Measurements from ENCODE around the gene SYNGR3. TPM values are rescaled to one million over a fixed set of nuclear protein-coding genes. Genes with fewer than 3 reads are reported as not detected.

The SYNGR3 gene
- polyA plus RNA-seq, 3 donors, result 0.20 to 0.29 TPM; not detected in 1

GRCh38 chr16:2008631-2009163 is 18.9 kb downstream of the SYNGR3 start:
- Histone ChIP-seq H3K27ac (ENCODE audit: low read depth in 1 of 2, low read length in 2 of 2) (peak overlapping the region; percentile 14 to 85), H4K20me1 (ENCODE audit: insufficient read depth, low read length) (peaks cover 50% of the 10 kb centered on the region), H3K79me2 (ENCODE audit: insufficient read depth, low read length) (peaks cover 55% of the 10 kb centered on the region), H3K4me3 (replicated peaks in 1 of 3; ENCODE audit: low read depth in 2 of 3, low read length in 3 of 3) (peak overlapping the region; percentile 59 to 85 (median 59)), H3K4me2 (replicated peaks; ENCODE audit: extremely low read depth, low read length, poor library complexity, severe bottlenecking) (peak overlapping the region; percentile 94), H2AFZ (ENCODE audit: insufficient read depth, low read depth, low read length, poor library complexity, severe bottlenecking) (peak overlapping the region; percentile 61), H3K36me3 (replicated peaks in 1 of 2; ENCODE audit: control insufficient read depth in 1 of 2, insufficient read depth in 2 of 2, low read length in 2 of 2) (peaks cover 0 to 2% of the 10 kb centered on the region in 2 donors), H3K9me3 (replicated peaks in 1 of 2; ENCODE audit: control insufficient read depth in 1 of 2, insufficient read depth in 1 of 2, low read length in 2 of 2) (no peaks in the 10 kb centered on the region), H3K4me1 (ENCODE audit: control insufficient read depth in 1 of 2, insufficient read depth in 2 of 2, low read length in 2 of 2) (peaks cover 40 to 67% of the 10 kb centered on the region in 2 donors), H3K27me3 (ENCODE audit: control insufficient read depth in 2 of 2, insufficient read depth in 2 of 2, low read length in 2 of 2) (no peaks in the 10 kb centered on the region), H3K9ac (ENCODE audit: insufficient read depth, low read length, poor library complexity, severe bottlenecking) (peak overlapping the region; percentile 91)
- 0% methylated on average over 13 of the region's 23 CpGs for WGBS (ENCODE audit: insufficient coverage)
- Mint-ChIP-seq H3K4me1 (peaks cover 50% of the 10 kb centered on the region), H3K4me3 (peak overlapping the region; percentile 81 to 89), H3K27ac (peak overlapping the region; percentile 72 to 91 (median 85)), H3K36me3 (peaks cover 4 to 8% of the 10 kb centered on the region in 2 donors), H3K9me3 (peaks cover 0 to 2% (median 0%) of the 10 kb centered on the region in 7 donors), H3K27me3 (ENCODE audit: low read depth in 3 of 3) (peaks cover 0 to 1% (median 0%) of the 10 kb centered on the region in 3 donors)
- TF ChIP-seq CTCF (IDR thresholded peaks at IDR 0.05), result no peak
- DNase-seq, result peak in 1 of 3 donors; percentile 48
- intact Hi-C loops (cut with micrococcal nuclease), result loop anchor here (5.0 to 10.0 kb wide), 4 partner anchors 39 to 246 kb away; partner anchors contain the start of genes ECI1 (in 1 of the 2), NTHL1 (in 1 of the 2) and TSC2 (in 1 of the 2)

DNA sequence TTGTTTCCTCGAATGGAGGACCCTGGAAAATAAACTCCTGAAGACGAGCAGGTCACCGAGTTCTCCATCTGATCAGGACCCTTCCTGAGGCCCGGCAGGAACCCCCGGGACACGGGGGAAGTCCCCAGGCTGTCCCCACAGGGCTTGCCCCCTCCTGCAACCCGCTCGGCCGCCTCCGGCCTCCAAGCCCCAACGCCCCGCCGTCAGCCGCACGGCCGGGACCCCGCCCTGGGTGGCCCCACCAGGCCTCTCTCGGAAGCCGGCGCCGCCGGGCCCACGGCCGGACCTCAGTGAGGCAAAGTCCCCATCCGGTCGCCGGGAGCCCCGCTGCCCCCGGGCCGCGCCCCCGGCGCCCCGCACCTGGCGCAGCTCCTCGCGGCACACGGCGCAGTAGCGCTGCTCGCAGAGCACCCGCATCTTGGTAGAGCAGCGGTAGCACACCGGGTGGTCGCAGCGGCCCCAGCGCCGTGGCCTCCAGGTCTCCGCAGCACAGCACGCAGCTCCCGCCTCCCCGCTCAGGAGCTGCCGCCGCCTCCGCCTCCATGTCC is 19.5 kb downstream of the SYNGR3 start:
- DNase-seq, result peak in 1 of 3 donors; percentile 38
- WGBS (ENCODE audit: insufficient coverage), result under 1% methylated on average over 55 of the region's 55 CpGs
- H3K9ac ChIP-seq (ENCODE audit: insufficient read depth, low read length, poor library complexity, severe bottlenecking), result peak overlapping the region; percentile 91
- no peaks in the 10 kb centered on the region for H3K27me3 ChIP-seq (ENCODE audit: control insufficient read depth in 2 of 2, insufficient read depth in 2 of 2, low read length in 2 of 2)
- intact Hi-C loops (cut with micrococcal nuclease), result loop anchor here (5.0 to 10.0 kb wide), 4 partner anchors 38 to 246 kb away; partner anchors contain the start of genes ECI1 (in 1 of the 2), NTHL1 (in 1 of the 2) and TSC2 (in 1 of the 2)
- no peaks in the 10 kb centered on the region for H3K9me3 ChIP-seq (replicated peaks in 1 of 2; ENCODE audit: control insufficient read depth in 1 of 2, insufficient read depth in 1 of 2, low read length in 2 of 2)
- peak overlapping the region; percentile 81 to 89 for H3K4me3 Mint-ChIP-seq
- H3K27me3 Mint-ChIP-seq (ENCODE audit: low read depth in 3 of 3), result peaks cover 0 to 1% (median 0%) of the 10 kb centered on the region in 3 donors
- H3K27ac Mint-ChIP-seq, result peak overlapping the region; percentile 72 to 91 (median 85)
- peak overlapping the region; percentile 14 to 85 for H3K27ac ChIP-seq (ENCODE audit: low read depth in 1 of 2, low read length in 2 of 2)
- H3K4me3 ChIP-seq (replicated peaks in 1 of 3; ENCODE audit: low read depth in 2 of 3, low read length in 3 of 3), result peak overlapping the region; percentile 59 to 85 (median 59)
- H3K79me2 ChIP-seq (ENCODE audit: insufficient read depth, low read length), result peaks cover 51% of the 10 kb centered on the region
- peaks cover 0 to 2% (median 0%) of the 10 kb centered on the region in 7 donors for H3K9me3 Mint-ChIP-seq
- H3K4me2 ChIP-seq (replicated peaks; ENCODE audit: extremely low read depth, low read length, poor library complexity, severe bottlenecking), result peak overlapping the region; percentile 94
- peaks cover 45% of the 10 kb centered on the region for H4K20me1 ChIP-seq (ENCODE audit: insufficient read depth, low read length)
- peaks cover 47% of the 10 kb centered on the region for H3K4me1 Mint-ChIP-seq
- peak overlapping the region; percentile 61 for H2AFZ ChIP-seq (ENCODE audit: insufficient read depth, low read depth, low read length, poor library complexity, severe bottlenecking)
- no peak for TF ChIP-seq CTCF (IDR thresholded peaks at IDR 0.05)
- H3K36me3 ChIP-seq (replicated peaks in 1 of 2; ENCODE audit: control insufficient read depth in 1 of 2, insufficient read depth in 2 of 2, low read length in 2 of 2), result peaks cover 0 to 2% of the 10 kb centered on the region in 2 donors
- peaks cover 4 to 8% of the 10 kb centered on the region in 2 donors for H3K36me3 Mint-ChIP-seq
- peaks cover 36 to 61% of the 10 kb centered on the region in 2 donors for H3K4me1 ChIP-seq (ENCODE audit: control insufficient read depth in 1 of 2, insufficient read depth in 2 of 2, low read length in 2 of 2)

Measured in CD14-positive monocyte (primary cell).